Fibroblast of skin of right quadriceps (primary cell): ENCODE data around the gene FNDC1.
A peak's percentile ranks its signal among the peaks of the same experiment; 100 is the strongest.
"Not testable (repeated sequence)": the region's sequence is repeated elsewhere in the genome, so short reads cannot be mapped to it uniquely, and the experiment has no call there.

ENCODE experiments used
- DNase-seq: peaks from one replicate; pipeline ENCODE4 v3.0.0-alpha.2; 2013

FNDC1 gene

GRCh38 chr6:159261995-159262394 lies 92.8 kb downstream of the FNDC1 start:
- DNase-seq, result no peak

GRCh38 chr6:159262586-159262985 lies 93.4 kb downstream of the FNDC1 start:
- DNase-seq, result no peak

GRCh38 chr6:159267165-159267564 lies 98.0 kb downstream of the FNDC1 start:
- DNase-seq, result no peak

- DNase-seq, result no peak
Measured at GRCh38 chr6:159268511-159268910, 99.3 kb downstream of the FNDC1 start.

GRCh38 chr6:159271257-159271656 lies 102.1 kb downstream of the FNDC1 start:
- no peak for DNase-seq

GRCh38 chr6:159278626-159279025 lies 109.4 kb downstream of the FNDC1 start:
- no peak for DNase-seq

GRCh38 chr6:159279790-159280277 lies 110.6 kb downstream of the FNDC1 start:
- DNase-seq, result peak; percentile 8

GRCh38 chr6:159282421-159282820 lies 113.2 kb downstream of the FNDC1 start:
- DNase-seq, result no peak

GRCh38 chr6:159284661-159285060 lies 115.5 kb downstream of the FNDC1 start:
- not testable (repeated sequence) for DNase-seq

- no peak for DNase-seq
Measured at GRCh38 chr6:159298840-159299239, 129.6 kb downstream of the FNDC1 start.

- no peak for DNase-seq
Measured at GRCh38 chr6:159299566-159299965, 130.4 kb downstream of the FNDC1 start.

GRCh38 chr6:159301277-159301676 lies 132.1 kb downstream of the FNDC1 start:
- DNase-seq, result no peak

- DNase-seq, result no peak
Measured at GRCh38 chr6:159301810-159302593, 132.8 kb downstream of the FNDC1 start.

- no peak for DNase-seq
Measured at GRCh38 chr6:159302594-159302992, 133.4 kb downstream of the FNDC1 start.

- no peak for DNase-seq
Measured at GRCh38 chr6:159303159-159303558, 134.0 kb downstream of the FNDC1 start.

- no peak for DNase-seq
Measured at GRCh38 chr6:159303784-159304183, 134.6 kb downstream of the FNDC1 start.

- DNase-seq, result no peak
Measured at GRCh38 chr6:159304641-159305040, 135.4 kb downstream of the FNDC1 start.

- no peak for DNase-seq
Measured at GRCh38 chr6:159305159-159305558, 136.0 kb downstream of the FNDC1 start.

GRCh38 chr6:159305804-159306537 lies 136.8 kb downstream of the FNDC1 start:
- no peak for DNase-seq

GRCh38 chr6:159307246-159307790 lies 138.1 kb downstream of the FNDC1 start:
- peak; percentile 48 for DNase-seq

- no peak for DNase-seq
Measured at GRCh38 chr6:159308198-159308597, 139.0 kb downstream of the FNDC1 start.

GRCh38 chr6:159309723-159310122 lies 140.5 kb downstream of the FNDC1 start:
- DNase-seq, result no peak

GRCh38 chr6:159311618-159312017 lies 142.4 kb downstream of the FNDC1 start:
- no peak for DNase-seq

- DNase-seq, result peak; percentile 11
Measured at GRCh38 chr6:159312206-159312605, 143.0 kb downstream of the FNDC1 start.
